ENCODE data around the gene PRMT3. TPM values are rescaled to one million over a fixed set of nuclear protein-coding genes. Genes with fewer than 3 reads are reported as not detected.
A peak's percentile ranks its signal among the peaks of the same experiment; 100 is the strongest.

PRMT3 gene
- polyA plus RNA-seq, 3 donors = 4.5 to 8.4 (median 6.1) TPM

DNA sequence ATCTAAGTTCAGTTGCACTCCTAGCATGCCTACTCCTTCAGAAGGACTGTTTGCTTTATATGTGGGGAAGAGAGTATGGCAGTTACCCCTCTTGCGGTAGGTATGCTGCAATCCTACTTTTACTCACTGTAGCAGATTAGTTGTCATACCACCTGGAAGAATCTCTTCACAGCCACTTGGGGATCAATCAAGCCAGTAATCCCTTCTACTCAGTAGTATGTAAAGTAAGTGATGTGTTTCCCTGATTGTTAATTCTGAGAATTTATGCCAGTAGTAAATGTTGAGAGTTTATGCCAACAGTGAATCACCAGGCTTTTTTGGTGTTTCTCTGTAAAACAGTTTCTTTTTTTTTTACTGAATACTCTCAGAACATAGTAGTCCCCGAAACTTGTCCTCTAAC lies 34.4 kb downstream of the PRMT3 start:
- no peak overlapping the region for H3K4me2 ChIP-seq (replicated peaks; ENCODE audit: extremely low read depth, low read length, poor library complexity, severe bottlenecking)
- Mint-ChIP-seq H3K36me3 (peaks cover 48 to 52% of the 10 kb centered on the region in 2 donors), H3K9me3 (no peaks in the 10 kb centered on the region), H3K27ac (no peak overlapping the region), H3K4me1 (no peaks in the 10 kb centered on the region), H3K27me3 (ENCODE audit: low read depth in 3 of 3) (no peaks in the 10 kb centered on the region), H3K4me3 (no peak overlapping the region)
- no peaks in the 10 kb centered on the region for H3K27me3 ChIP-seq (ENCODE audit: control insufficient read depth in 2 of 2, insufficient read depth in 2 of 2, low read length in 2 of 2)
- DNase-seq = no peak
- TF ChIP-seq CTCF (IDR thresholded peaks at IDR 0.05) = no peak
- H4K20me1 ChIP-seq (ENCODE audit: insufficient read depth, low read length) = no peaks in the 10 kb centered on the region
- no peak overlapping the region for H2AFZ ChIP-seq (ENCODE audit: insufficient read depth, low read depth, low read length, poor library complexity, severe bottlenecking)
- WGBS (ENCODE audit: insufficient coverage) = no CpG with 5 or more reads among the region's 2 CpGs
- no peaks in the 10 kb centered on the region for H3K9me3 ChIP-seq (replicated peaks in 1 of 2; ENCODE audit: control insufficient read depth in 1 of 2, insufficient read depth in 1 of 2, low read length in 2 of 2)
- no peak overlapping the region for H3K9ac ChIP-seq (ENCODE audit: insufficient read depth, low read length, poor library complexity, severe bottlenecking)
- no peak overlapping the region for H3K4me3 ChIP-seq (replicated peaks in 1 of 3; ENCODE audit: low read depth in 2 of 3, low read length in 3 of 3)
- H3K79me2 ChIP-seq (ENCODE audit: insufficient read depth, low read length) = no peaks in the 10 kb centered on the region
- intact Hi-C loops (cut with micrococcal nuclease) = no loop called here
- no peaks in the 10 kb centered on the region for H3K4me1 ChIP-seq (ENCODE audit: control insufficient read depth in 1 of 2, insufficient read depth in 2 of 2, low read length in 2 of 2)
- no peak overlapping the region for H3K27ac ChIP-seq (ENCODE audit: low read depth in 1 of 2, low read length in 2 of 2)
- H3K36me3 ChIP-seq (replicated peaks in 1 of 2; ENCODE audit: control insufficient read depth in 1 of 2, insufficient read depth in 2 of 2, low read length in 2 of 2) = peaks cover 11 to 67% of the 10 kb centered on the region in 2 donors

DNA sequence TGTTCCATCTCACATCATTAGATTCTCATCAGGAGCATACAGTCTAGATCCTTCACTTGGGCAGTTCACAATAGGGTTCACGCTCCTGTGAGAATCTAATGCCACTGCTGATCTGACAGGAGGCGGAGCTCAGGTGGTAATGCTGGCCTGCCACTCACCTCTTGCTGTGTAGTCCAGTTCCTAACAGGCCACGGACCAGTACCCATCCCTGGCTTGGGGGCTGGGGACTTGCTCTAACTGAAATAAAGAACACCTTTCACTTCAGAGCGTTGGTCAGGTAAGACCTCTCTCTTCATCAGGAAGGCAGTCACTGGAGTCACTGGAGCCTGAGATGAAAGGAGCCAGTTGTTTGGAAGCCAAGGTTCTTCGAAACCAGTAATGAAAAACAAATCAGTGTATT lies 41.7 kb downstream of the PRMT3 start:
- Histone ChIP-seq H3K36me3 (replicated peaks in 1 of 2; ENCODE audit: control insufficient read depth in 1 of 2, insufficient read depth in 2 of 2, low read length in 2 of 2) (peaks cover 9 to 37% of the 10 kb centered on the region in 2 donors), H3K27me3 (ENCODE audit: control insufficient read depth in 2 of 2, insufficient read depth in 2 of 2, low read length in 2 of 2) (no peaks in the 10 kb centered on the region), H3K4me2 (replicated peaks; ENCODE audit: extremely low read depth, low read length, poor library complexity, severe bottlenecking) (no peak overlapping the region), H3K9me3 (replicated peaks in 1 of 2; ENCODE audit: control insufficient read depth in 1 of 2, insufficient read depth in 1 of 2, low read length in 2 of 2) (no peaks in the 10 kb centered on the region), H4K20me1 (ENCODE audit: insufficient read depth, low read length) (no peaks in the 10 kb centered on the region), H2AFZ (ENCODE audit: insufficient read depth, low read depth, low read length, poor library complexity, severe bottlenecking) (no peak overlapping the region), H3K79me2 (ENCODE audit: insufficient read depth, low read length) (no peaks in the 10 kb centered on the region), H3K4me1 (ENCODE audit: control insufficient read depth in 1 of 2, insufficient read depth in 2 of 2, low read length in 2 of 2) (no peaks in the 10 kb centered on the region), H3K4me3 (replicated peaks in 1 of 3; ENCODE audit: low read depth in 2 of 3, low read length in 3 of 3) (no peak overlapping the region), H3K27ac (ENCODE audit: low read depth in 1 of 2, low read length in 2 of 2) (no peak overlapping the region), H3K9ac (ENCODE audit: insufficient read depth, low read length, poor library complexity, severe bottlenecking) (no peak overlapping the region)
- WGBS (ENCODE audit: insufficient coverage) = 100% methylated on average over 2 of the region's 5 CpGs
- TF ChIP-seq CTCF (IDR thresholded peaks at IDR 0.05) = no peak
- H3K36me3 Mint-ChIP-seq = peaks cover 29 to 31% of the 10 kb centered on the region in 2 donors
- H3K4me3 Mint-ChIP-seq = no peak overlapping the region
- H3K4me1 Mint-ChIP-seq = no peaks in the 10 kb centered on the region
- H3K9me3 Mint-ChIP-seq = no peaks in the 10 kb centered on the region
- H3K27ac Mint-ChIP-seq = peak overlapping the region in 1 of 7 donors; percentile 20
- intact Hi-C loops (cut with micrococcal nuclease) = no loop called here
- no peak for DNase-seq
- peaks cover 0 to 2% (median 0%) of the 10 kb centered on the region in 3 donors for H3K27me3 Mint-ChIP-seq (ENCODE audit: low read depth in 3 of 3)
